ENCODE data around the gene NUDT3.
"Not testable (repeated sequence)": the region's sequence is repeated elsewhere in the genome, so short reads cannot be mapped to it uniquely, and the experiment has no call there.

The NUDT3 gene

DNA sequence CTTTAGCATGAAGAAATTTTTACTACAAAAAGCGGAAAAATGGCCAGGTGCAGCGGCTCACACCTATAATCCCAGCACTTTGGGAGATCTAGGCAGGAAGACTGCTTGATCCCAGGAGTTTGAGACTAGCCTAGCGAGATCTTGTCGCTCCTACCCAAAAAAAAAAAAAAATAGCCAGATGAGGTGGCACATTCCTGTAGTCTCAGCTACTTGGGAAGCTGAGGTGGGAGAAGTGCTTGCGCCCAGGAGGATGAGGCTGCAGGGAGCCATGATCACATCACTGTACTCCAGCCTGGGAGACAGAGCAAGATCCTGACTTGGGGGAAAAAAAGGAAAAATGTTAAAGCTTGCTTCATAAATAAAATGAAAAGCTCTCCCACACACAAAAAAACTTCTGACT is 14.5 kb downstream of the NUDT3 start (continued):
- TF ChIP-seq BACH2 (CRISPR knock-in tag; IDR thresholded peaks at IDR 0.05; ENCODE audit: borderline replicate concordance) (no peak), ZNF565 (CRISPR knock-in tag; conservative IDR thresholded peaks at IDR 0.05; ENCODE audit: low read depth) (no peak), CSDC2 (CRISPR knock-in tag; IDR thresholded peaks at IDR 0.05) (no peak), PPARA (CRISPR knock-in tag; IDR thresholded peaks at IDR 0.05; ENCODE audit: borderline replicate concordance) (no peak), ZC3H10 (CRISPR knock-in tag; IDR thresholded peaks at IDR 0.05) (no peak), ZFP3 (CRISPR knock-in tag; IDR thresholded peaks at IDR 0.05) (no peak), GLIS3 (CRISPR knock-in tag; IDR thresholded peaks at IDR 0.05) (no peak), RARB (CRISPR knock-in tag; IDR thresholded peaks at IDR 0.05) (no peak)
- TF ChIP-seq, protein P1, sequence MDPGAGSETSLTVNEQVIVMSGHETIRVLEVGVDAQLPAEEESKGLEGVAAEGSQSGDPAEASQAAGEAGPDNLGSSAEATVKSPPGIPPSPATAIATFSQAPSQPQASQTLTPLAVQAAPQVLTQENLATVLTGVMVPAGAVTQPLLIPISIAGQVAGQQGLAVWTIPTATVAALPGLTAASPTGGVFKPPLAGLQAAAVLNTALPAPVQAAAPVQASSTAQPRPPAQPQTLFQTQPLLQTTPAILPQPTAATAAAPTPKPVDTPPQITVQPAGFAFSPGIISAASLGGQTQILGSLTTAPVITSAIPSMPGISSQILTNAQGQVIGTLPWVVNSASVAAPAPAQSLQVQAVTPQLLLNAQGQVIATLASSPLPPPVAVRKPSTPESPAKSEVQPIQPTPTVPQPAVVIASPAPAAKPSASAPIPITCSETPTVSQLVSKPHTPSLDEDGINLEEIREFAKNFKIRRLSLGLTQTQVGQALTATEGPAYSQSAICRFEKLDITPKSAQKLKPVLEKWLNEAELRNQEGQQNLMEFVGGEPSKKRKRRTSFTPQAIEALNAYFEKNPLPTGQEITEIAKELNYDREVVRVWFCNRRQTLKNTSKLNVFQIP (CRISPR knock-in tag; IDR thresholded peaks at IDR 0.05; ENCODE audit: borderline replicate concordance, low read depth) = no peak

DNA sequence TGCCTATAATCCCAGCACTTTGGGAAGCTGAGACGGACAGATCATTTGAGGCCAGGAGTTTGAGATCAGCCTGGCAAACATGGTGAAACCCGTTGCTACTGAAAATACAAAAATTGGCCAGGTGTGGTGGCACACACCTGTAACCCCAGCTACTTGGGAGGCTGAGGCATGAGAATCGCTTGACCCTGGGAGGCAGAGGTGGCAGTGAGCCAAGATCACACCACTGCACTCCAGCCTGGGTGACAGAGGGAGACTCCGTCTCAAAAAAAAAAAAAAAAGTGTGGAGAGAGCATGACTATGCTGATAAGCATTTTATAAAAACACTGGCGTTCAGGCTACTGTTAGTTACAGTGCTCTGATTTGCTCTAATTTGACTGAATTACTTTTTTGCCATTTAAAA is 14.9 kb downstream of the NUDT3 start:
- not testable (repeated sequence) for ATAC-seq

DNA sequence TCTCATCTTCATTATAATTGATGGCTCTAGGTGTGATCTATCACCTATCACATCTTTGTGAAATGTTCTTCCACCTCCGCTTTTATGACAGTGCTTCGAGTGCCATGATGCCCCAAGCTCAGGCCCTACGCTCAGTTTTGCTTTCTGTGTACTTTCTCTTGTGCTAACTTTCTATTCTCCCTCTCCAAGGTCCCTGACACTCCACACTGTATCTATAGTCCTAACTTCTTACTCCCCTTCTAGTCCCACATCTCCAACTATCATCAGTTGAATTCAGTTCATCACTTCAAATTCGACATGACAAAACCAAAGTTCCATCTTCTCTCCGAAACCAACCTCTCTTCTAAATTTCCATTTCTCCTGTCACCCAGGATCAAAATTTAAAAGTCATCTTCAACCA is 16.6 kb downstream of the NUDT3 start:
- no peak for TF ChIP-seq ZNF8 (CRISPR knock-in tag; IDR thresholded peaks at IDR 0.05)
- no peak for TF ChIP-seq TOX (CRISPR knock-in tag; IDR thresholded peaks at IDR 0.05; ENCODE audit: borderline replicate concordance)
- TF ChIP-seq ZFP3 (CRISPR knock-in tag; IDR thresholded peaks at IDR 0.05) = no peak
- TF ChIP-seq ZC3H10 (CRISPR knock-in tag; IDR thresholded peaks at IDR 0.05) = no peak
- TF ChIP-seq RARB (CRISPR knock-in tag; IDR thresholded peaks at IDR 0.05) = no peak
- TF ChIP-seq SNAI2 (CRISPR knock-in tag; IDR thresholded peaks at IDR 0.05) = no peak
- TF ChIP-seq ISL1 (CRISPR knock-in tag; IDR thresholded peaks at IDR 0.05) = no peak
- ATAC-seq = no peak

DNA sequence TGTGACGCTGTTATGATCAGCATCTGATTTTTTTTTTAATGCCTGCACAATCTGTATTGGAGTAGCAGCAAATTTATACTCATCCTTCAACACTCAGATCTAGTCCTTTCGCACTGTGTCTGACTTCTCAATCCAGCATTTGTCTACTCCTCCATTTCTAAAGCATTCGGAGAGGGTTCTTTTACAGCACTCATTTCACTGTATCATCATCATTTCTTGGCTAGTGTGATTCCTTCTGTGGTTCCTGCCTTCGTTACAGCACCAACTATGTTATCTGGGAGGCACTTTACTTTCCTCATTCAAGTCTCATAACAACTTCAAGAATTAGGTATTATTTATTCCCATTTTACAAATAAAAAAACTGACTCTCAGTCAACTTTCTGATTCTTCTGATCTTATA is 18.0 kb downstream of the NUDT3 start:
- no peak for ATAC-seq
- TF ChIP-seq, protein P2, sequence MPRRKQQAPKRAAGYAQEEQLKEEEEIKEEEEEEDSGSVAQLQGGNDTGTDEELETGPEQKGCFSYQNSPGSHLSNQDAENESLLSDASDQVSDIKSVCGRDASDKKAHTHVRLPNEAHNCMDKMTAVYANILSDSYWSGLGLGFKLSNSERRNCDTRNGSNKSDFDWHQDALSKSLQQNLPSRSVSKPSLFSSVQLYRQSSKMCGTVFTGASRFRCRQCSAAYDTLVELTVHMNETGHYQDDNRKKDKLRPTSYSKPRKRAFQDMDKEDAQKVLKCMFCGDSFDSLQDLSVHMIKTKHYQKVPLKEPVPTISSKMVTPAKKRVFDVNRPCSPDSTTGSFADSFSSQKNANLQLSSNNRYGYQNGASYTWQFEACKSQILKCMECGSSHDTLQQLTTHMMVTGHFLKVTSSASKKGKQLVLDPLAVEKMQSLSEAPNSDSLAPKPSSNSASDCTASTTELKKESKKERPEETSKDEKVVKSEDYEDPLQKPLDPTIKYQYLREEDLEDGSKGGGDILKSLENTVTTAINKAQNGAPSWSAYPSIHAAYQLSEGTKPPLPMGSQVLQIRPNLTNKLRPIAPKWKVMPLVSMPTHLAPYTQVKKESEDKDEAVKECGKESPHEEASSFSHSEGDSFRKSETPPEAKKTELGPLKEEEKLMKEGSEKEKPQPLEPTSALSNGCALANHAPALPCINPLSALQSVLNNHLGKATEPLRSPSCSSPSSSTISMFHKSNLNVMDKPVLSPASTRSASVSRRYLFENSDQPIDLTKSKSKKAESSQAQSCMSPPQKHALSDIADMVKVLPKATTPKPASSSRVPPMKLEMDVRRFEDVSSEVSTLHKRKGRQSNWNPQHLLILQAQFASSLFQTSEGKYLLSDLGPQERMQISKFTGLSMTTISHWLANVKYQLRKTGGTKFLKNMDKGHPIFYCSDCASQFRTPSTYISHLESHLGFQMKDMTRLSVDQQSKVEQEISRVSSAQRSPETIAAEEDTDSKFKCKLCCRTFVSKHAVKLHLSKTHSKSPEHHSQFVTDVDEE (CRISPR knock-in tag; IDR thresholded peaks at IDR 0.05) = no peak
- no peak for TF ChIP-seq CSDC2 (CRISPR knock-in tag; IDR thresholded peaks at IDR 0.05)
- no peak for TF ChIP-seq BACH2 (CRISPR knock-in tag; IDR thresholded peaks at IDR 0.05; ENCODE audit: borderline replicate concordance)
- no peak for TF ChIP-seq ZFP30 (CRISPR knock-in tag; IDR thresholded peaks at IDR 0.05)
- TF ChIP-seq ZNF565 (CRISPR knock-in tag; conservative IDR thresholded peaks at IDR 0.05; ENCODE audit: low read depth) = no peak
- no peak for TF ChIP-seq ZC3H10 (CRISPR knock-in tag; IDR thresholded peaks at IDR 0.05)
- TF ChIP-seq, protein P1 (CRISPR knock-in tag; IDR thresholded peaks at IDR 0.05; ENCODE audit: borderline replicate concordance, low read depth) = no peak
- no peak for TF ChIP-seq RARB (CRISPR knock-in tag; IDR thresholded peaks at IDR 0.05)
- no peak for TF ChIP-seq TCF4 (CRISPR knock-in tag; IDR thresholded peaks at IDR 0.05; ENCODE audit: borderline replicate concordance)
- TF ChIP-seq ZNF70 (CRISPR knock-in tag; IDR thresholded peaks at IDR 0.05) = no peak
- TF ChIP-seq, protein P3, sequence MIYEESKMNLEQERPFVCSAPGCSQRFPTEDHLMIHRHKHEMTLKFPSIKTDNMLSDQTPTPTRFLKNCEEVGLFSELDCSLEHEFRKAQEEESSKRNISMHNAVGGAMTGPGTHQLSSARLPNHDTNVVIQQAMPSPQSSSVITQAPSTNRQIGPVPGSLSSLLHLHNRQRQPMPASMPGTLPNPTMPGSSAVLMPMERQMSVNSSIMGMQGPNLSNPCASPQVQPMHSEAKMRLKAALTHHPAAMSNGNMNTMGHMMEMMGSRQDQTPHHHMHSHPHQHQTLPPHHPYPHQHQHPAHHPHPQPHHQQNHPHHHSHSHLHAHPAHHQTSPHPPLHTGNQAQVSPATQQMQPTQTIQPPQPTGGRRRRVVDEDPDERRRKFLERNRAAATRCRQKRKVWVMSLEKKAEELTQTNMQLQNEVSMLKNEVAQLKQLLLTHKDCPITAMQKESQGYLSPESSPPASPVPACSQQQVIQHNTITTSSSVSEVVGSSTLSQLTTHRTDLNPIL (CRISPR knock-in tag; IDR thresholded peaks at IDR 0.05; ENCODE audit: low read depth) = no peak
- TF ChIP-seq, protein P4, sequence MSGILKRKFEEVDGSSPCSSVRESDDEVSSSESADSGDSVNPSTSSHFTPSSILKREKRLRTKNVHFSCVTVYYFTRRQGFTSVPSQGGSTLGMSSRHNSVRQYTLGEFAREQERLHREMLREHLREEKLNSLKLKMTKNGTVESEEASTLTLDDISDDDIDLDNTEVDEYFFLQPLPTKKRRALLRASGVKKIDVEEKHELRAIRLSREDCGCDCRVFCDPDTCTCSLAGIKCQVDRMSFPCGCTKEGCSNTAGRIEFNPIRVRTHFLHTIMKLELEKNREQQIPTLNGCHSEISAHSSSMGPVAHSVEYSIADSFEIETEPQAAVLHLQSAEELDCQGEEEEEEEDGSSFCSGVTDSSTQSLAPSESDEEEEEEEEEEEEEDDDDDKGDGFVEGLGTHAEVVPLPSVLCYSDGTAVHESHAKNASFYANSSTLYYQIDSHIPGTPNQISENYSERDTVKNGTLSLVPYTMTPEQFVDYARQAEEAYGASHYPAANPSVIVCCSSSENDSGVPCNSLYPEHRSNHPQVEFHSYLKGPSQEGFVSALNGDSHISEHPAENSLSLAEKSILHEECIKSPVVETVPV (CRISPR knock-in tag; IDR thresholded peaks at IDR 0.05) = no peak
- TF ChIP-seq, protein P5, sequence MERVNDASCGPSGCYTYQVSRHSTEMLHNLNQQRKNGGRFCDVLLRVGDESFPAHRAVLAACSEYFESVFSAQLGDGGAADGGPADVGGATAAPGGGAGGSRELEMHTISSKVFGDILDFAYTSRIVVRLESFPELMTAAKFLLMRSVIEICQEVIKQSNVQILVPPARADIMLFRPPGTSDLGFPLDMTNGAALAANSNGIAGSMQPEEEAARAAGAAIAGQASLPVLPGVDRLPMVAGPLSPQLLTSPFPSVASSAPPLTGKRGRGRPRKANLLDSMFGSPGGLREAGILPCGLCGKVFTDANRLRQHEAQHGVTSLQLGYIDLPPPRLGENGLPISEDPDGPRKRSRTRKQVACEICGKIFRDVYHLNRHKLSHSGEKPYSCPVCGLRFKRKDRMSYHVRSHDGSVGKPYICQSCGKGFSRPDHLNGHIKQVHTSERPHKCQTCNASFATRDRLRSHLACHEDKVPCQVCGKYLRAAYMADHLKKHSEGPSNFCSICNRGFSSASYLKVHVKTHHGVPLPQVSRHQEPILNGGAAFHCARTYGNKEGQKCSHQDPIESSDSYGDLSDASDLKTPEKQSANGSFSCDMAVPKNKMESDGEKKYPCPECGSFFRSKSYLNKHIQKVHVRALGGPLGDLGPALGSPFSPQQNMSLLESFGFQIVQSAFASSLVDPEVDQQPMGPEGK (CRISPR knock-in tag; IDR thresholded peaks at IDR 0.05; ENCODE audit: borderline replicate concordance) = no peak
- no peak for TF ChIP-seq PPARA (CRISPR knock-in tag; IDR thresholded peaks at IDR 0.05; ENCODE audit: borderline replicate concordance)
- no peak for TF ChIP-seq TOX (CRISPR knock-in tag; IDR thresholded peaks at IDR 0.05; ENCODE audit: borderline replicate concordance)
- TF ChIP-seq GLIS3 (CRISPR knock-in tag; IDR thresholded peaks at IDR 0.05) = no peak

Data from SK-N-SH treated with all-trans-retinoic acid at 6 μM for 48 hours (cell line).